Measurements from ENCODE around the gene FGF8. TPM values are rescaled to one million over a fixed set of nuclear protein-coding genes. Genes with fewer than 3 reads are reported as not detected.

Gene FGF8
- total RNA-seq, 1 experiment from 2014 or later: not detected

- TF ChIP-seq, protein P1, sequence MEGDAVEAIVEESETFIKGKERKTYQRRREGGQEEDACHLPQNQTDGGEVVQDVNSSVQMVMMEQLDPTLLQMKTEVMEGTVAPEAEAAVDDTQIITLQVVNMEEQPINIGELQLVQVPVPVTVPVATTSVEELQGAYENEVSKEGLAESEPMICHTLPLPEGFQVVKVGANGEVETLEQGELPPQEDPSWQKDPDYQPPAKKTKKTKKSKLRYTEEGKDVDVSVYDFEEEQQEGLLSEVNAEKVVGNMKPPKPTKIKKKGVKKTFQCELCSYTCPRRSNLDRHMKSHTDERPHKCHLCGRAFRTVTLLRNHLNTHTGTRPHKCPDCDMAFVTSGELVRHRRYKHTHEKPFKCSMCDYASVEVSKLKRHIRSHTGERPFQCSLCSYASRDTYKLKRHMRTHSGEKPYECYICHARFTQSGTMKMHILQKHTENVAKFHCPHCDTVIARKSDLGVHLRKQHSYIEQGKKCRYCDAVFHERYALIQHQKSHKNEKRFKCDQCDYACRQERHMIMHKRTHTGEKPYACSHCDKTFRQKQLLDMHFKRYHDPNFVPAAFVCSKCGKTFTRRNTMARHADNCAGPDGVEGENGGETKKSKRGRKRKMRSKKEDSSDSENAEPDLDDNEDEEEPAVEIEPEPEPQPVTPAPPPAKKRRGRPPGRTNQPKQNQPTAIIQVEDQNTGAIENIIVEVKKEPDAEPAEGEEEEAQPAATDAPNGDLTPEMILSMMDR (IDR thresholded peaks at IDR 0.05; ENCODE audit: unreplicated experiment): no peak
- intact Hi-C loops (cut with micrococcal nuclease; ENCODE audit: unreplicated experiment): no loop called here
- Mint-ChIP-seq H3K9me3 (ENCODE audit: low read depth, unreplicated experiment) (no peaks in the 10 kb centered on the region), H3K36me3 (ENCODE audit: insufficient read depth, unreplicated experiment) (peaks cover 58% of the 10 kb centered on the region), H3K4me1 (ENCODE audit: low read depth, unreplicated experiment) (peaks cover 7% of the 10 kb centered on the region), H3K4me3 (ENCODE audit: low read depth, unreplicated experiment) (no peak overlapping the region), H3K27me3 (ENCODE audit: unreplicated experiment) (no peaks in the 10 kb centered on the region), H3K27ac (ENCODE audit: unreplicated experiment) (no peak overlapping the region)
- BruUV-seq (replicated peaks): no TSS peak
- DNase-seq: no peak
- CTCF ChIA-PET: no interaction called here
These were observed 36.7 kb upstream of the FGF8 start for GRCh38 chr10:101812606-101813005.

DNA sequence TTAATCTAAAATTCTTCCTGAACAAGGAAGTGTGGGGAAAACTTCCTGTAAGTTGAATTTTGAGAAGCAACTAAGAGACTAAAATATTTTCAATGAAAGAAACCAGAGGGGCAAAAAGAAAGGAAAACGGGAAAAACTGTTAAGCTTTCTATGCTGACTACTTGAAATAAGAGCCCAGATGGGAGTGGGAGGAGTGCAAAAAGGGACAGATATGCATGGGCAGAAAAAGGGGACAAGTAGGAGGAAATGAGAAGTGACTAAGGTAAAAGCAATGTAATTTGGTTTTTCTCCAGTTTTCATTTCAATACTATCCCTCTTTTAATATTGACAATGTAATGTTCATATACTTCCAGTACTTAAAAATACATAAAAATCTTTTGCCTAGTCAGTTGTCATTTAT lies 31.2 kb upstream of the FGF8 start:
- H3K4me3 Mint-ChIP-seq (ENCODE audit: low read depth, unreplicated experiment): no peak overlapping the region
- CTCF ChIA-PET: no interaction called here
- TF ChIP-seq, protein P1 (IDR thresholded peaks at IDR 0.05; ENCODE audit: unreplicated experiment): no peak
- DNase-seq: no peak
- no TSS peak for BruUV-seq (replicated peaks)
- H3K27ac Mint-ChIP-seq (ENCODE audit: unreplicated experiment): no peak overlapping the region
- no peaks in the 10 kb centered on the region for H3K4me1 Mint-ChIP-seq (ENCODE audit: low read depth, unreplicated experiment)
- no peaks in the 10 kb centered on the region for H3K9me3 Mint-ChIP-seq (ENCODE audit: low read depth, unreplicated experiment)
- H3K36me3 Mint-ChIP-seq (ENCODE audit: insufficient read depth, unreplicated experiment): peaks cover 42% of the 10 kb centered on the region
- intact Hi-C loops (cut with micrococcal nuclease; ENCODE audit: unreplicated experiment): no loop called here
- no peaks in the 10 kb centered on the region for H3K27me3 Mint-ChIP-seq (ENCODE audit: unreplicated experiment)

- intact Hi-C loops (cut with micrococcal nuclease; ENCODE audit: unreplicated experiment): no loop called here
- Mint-ChIP-seq H3K9me3 (ENCODE audit: low read depth, unreplicated experiment) (no peaks in the 10 kb centered on the region), H3K4me1 (ENCODE audit: low read depth, unreplicated experiment) (no peaks in the 10 kb centered on the region), H3K36me3 (ENCODE audit: insufficient read depth, unreplicated experiment) (peaks cover 56% of the 10 kb centered on the region), H3K27me3 (ENCODE audit: unreplicated experiment) (no peaks in the 10 kb centered on the region), H3K27ac (ENCODE audit: unreplicated experiment) (no peak overlapping the region), H3K4me3 (ENCODE audit: low read depth, unreplicated experiment) (no peak overlapping the region)
- CTCF ChIA-PET: no interaction called here
- DNase-seq: no peak
- TF ChIP-seq, protein P1 (IDR thresholded peaks at IDR 0.05; ENCODE audit: unreplicated experiment): no peak
- no TSS peak for BruUV-seq (replicated peaks)
These were observed 27.6 kb upstream of the FGF8 start for GRCh38 chr10:101803511-101803910.

GRCh38 chr10:101797403-101798059 lies 21.6 kb upstream of the FGF8 start:
- BruUV-seq (replicated peaks): no TSS peak
- DNase-seq: no peak
- H3K36me3 Mint-ChIP-seq (ENCODE audit: insufficient read depth, unreplicated experiment): peaks cover 61% of the 10 kb centered on the region
- H3K4me3 Mint-ChIP-seq (ENCODE audit: low read depth, unreplicated experiment): no peak overlapping the region
- H3K27me3 Mint-ChIP-seq (ENCODE audit: unreplicated experiment): no peaks in the 10 kb centered on the region
- H3K27ac Mint-ChIP-seq (ENCODE audit: unreplicated experiment): no peak overlapping the region
- H3K4me1 Mint-ChIP-seq (ENCODE audit: low read depth, unreplicated experiment): no peaks in the 10 kb centered on the region
- intact Hi-C loops (cut with micrococcal nuclease; ENCODE audit: unreplicated experiment): no loop called here
- CTCF ChIA-PET: interaction anchor here (0.6 to 0.7 kb wide), 2 partner anchors 41 to 268 kb away, joined by 3 to 6 read pairs; no protein-coding TSS in a partner anchor
- no peaks in the 10 kb centered on the region for H3K9me3 Mint-ChIP-seq (ENCODE audit: low read depth, unreplicated experiment)
- TF ChIP-seq, protein P1 (IDR thresholded peaks at IDR 0.05; ENCODE audit: unreplicated experiment): no peak
